Activated CD4-positive, alpha-beta T cell treated with anti-CD3 and anti-CD28 coated beads, Interleukin-2, Interleukin-6, amounts not matched to agents 100 ng/mL and 50 ng/mL, durations not matched to agents 16 hours and 8 hours (primary cell): ENCODE results near the gene TWNK.

Experiments
- DNase-seq: peaks from one replicate; pipeline ENCODE4 v3.0.0-alpha.2; 2020

Gene TWNK

DNA sequence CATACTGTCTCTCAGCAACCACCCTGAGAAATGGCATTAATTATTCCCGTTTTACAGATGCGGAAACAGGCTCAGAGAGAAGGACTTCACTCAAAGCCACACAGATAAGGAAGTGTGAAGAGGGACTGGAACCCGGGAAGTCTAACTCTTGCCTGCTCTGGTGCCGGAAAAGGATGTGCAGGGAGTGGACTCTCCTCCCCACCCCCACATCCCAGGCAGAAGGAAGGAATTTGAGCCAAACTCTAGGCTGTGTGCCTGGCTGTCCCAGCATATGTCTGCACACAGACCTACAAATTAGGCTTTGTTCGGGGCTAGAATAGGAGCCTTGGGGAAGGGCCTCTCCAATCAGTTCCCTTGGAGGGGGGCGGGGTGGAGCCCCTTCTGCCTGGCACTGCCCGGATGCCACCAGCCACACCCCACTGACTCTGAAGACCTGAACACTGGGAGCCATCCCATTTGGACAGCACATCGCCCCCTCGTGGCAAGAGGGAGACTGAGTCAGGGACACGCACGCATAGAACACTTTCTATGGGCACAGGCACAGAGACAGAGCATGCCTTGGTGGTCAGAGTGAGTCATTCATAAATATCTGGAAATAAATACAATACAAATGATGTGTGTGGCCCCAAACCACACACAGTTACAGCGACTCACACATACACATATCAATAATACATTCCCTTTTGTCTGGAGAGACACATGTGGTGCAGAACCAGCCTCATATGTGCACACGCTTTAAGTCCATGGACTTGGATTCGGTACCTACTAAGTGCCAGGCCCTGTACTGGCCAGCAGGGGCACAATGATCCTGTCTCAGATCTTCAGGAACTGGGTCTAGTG lies 25.4 kb downstream of the TWNK start:
- peak; percentile 90 for DNase-seq

DNA sequence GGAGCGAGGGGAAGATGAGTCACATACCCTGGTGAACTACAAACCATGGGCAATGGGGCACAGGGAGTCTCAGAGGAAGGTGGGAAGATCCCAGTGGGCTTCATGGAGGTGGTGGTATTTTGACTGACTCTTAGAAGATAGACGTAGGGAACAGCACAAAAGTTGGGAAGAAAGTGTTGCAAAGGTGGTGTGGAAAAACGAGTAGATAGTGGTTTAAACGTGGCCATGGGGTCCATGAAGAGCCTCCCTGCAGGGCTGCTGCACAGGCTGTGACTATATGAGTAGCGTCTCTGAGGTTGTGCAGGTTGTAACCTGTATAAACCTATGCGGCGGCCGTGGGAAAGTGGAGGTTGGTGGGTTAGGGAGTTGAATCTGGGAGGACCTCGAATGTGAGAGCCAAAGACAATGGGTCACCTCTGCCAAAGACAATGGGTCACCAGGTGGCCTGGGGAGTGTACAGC lies 26.1 kb downstream of the TWNK start:
- no peak for DNase-seq

DNA sequence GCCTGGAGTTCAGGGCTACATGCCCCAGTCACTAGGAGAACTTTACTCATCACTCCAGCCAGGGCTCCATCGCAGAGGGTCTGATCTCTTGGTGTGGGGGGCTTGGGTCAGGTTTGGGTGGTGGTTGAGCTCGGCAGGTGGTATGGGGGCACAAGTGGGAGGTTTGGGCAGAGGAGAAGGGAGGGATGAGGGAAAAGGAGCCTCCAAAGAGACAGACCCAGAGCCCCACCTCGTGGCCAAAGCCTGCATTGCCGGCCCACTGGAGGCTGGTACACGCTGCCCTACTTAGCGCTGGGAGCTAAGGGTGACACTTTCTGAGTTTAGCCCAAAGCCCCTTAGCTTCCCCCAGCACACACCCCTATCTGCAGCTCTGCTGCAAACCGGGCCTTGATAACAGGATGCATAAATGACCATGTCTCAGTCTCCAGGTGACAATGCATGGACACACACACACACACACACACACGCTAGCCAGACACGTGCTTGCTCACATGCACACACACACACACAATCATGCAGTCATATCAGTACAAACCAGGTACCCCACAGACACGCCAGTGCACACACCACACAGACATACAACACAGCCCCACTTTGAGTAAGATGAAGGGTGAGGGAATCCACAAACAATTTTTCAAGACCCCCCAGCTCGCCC lies 27.0 kb downstream of the TWNK start:
- peak; percentile 83 for DNase-seq

DNA sequence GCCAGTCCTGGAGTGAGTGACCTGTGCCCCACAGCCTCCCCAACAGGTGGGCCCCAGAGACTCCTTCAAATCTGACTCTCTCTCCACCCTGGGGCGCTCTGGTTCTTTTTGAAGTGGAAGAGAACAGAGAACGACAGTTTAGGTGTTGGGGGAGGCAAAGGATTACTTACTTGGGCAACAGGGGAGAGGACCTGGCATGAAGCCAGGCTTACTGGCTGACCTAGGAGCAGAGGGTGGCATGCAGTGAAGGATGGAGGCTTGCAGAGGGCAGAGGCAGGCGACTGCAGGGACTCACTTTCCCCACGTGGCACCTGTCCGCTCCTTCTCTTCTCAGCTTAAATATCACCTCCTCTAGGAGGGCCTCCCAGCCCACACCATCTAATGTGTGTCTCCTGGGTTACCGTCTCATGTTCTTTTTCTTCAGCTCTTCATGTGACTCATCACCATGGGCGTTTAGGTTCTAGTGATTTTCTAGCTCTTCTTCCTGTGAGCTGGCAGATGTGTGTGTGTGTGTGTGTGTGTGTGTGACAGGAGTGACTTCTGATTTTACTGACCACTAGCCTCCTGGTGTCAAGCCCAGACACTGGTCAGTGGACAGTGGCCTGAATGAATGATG lies 27.7 kb downstream of the TWNK start:
- DNase-seq: peak; percentile 41

DNA sequence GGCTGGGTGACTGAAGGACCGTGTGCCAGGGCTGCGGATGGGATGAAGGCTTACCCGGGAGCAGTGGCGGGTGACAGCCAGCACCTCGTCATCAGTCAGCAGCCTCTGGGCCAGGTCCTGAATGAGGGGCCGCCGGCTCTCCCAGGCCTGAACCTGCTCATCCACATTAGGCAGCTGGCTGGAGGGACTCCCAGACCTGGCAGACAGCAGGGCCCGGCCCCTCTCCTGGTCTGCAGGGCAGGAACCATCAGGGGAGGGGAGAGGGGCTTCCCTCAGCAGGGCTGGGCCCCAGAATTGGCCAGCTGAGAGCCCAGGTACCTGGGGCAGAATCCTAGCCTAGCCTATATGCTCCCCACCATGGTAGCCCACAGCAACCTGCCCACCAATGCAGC lies 28.2 kb downstream of the TWNK start:
- DNase-seq: no peak

DNA sequence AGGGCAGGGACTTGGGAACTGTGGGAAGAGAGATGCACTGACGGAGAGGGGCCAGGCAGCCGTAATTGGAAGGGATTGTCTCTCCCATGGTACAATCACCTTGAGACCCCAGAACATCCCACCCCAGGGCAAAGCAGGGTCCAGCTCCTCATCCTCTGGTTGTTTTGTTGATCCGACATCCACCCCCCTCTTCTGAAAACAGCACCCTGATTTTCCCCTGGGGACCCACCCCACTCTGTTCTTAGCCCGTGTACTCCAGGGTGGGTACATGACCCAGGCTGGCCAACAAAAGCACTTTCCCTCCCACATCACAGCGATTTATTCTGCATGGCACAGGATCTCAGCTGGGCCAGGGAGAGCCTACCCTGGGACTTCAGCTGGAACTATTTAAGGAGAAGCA lies 29.5 kb downstream of the TWNK start:
- DNase-seq: no peak

DNA sequence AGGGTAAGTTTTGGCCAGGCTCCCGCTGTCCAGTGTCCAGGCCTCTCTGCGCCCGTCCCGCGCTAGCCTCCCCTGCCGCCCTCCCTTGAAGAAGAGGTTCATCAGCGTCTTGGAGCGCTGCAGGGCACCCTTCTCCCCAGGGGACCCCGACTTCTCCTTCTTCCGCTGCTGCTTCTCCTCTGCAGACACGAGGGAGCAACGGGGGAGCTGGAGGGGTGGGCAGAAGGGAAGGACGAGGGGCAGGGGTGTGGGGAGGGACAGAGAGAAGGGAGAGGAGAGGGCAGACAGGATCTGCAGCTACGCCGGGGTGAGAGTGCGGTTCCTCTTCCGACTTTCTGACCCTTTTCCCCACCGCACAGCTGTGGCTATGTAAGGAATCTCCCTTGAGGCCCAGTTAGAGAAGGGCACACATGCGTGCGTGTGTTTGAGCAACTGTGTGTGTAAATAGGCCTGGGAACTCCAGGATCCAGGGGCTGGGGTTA lies 30.8 kb downstream of the TWNK start:
- DNase-seq: no peak

DNA sequence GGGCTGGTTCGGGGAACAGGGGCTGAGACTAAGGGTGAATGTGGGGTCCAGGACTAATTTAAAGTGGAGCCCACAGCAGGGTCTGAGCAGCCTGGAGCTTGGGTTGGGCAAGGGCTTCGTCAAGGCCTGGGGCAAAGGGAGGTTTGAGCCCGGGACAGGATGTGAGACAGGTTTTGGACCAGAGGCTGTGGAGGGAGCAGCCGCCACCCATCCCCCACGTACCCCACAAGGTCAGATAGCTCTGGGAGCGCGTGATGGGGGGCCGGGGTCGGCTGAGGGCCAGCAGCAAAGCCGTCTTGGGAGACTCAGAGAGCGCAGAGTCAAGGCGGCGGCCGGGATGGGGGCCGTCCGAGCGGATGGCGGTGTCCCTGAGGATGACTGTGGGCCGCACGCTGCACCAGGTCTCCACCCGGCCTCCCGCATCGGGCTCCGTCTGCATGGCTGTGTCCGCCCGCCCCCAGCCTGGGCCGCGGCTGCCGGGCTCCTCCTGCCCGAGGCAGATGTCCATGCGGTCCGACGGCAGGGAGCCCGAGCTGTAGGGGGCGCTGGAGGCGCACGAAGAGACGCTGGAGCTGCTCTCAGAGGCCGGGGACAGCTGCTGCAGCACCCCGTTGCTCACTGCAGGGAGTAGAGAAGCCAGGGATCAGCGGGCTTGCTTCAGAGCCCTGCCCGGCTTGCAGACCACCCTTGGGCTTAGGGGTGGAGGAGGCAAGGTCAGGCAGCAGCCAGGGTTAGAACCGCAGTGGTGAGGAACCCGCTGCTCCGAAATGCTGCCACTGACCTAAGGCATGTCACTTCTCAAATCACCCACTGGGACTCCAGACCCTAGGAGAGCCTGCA lies 31.5 kb downstream of the TWNK start:
- DNase-seq: peak; percentile 85

DNA sequence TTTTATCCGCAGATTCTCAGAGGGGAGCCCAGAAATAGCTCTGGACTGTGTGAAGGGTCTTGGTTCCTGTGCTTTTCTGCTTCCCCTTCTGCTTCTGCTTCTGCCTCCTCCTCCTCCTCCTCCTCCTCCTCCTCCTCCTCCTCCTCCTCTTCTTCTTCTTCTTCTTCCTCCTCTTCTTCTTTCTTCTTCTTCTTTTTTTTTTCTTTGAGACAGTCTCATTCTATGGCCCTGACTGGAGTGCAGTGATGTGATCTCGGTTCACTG lies 32.0 kb downstream of the TWNK start:
- no peak for DNase-seq

DNA sequence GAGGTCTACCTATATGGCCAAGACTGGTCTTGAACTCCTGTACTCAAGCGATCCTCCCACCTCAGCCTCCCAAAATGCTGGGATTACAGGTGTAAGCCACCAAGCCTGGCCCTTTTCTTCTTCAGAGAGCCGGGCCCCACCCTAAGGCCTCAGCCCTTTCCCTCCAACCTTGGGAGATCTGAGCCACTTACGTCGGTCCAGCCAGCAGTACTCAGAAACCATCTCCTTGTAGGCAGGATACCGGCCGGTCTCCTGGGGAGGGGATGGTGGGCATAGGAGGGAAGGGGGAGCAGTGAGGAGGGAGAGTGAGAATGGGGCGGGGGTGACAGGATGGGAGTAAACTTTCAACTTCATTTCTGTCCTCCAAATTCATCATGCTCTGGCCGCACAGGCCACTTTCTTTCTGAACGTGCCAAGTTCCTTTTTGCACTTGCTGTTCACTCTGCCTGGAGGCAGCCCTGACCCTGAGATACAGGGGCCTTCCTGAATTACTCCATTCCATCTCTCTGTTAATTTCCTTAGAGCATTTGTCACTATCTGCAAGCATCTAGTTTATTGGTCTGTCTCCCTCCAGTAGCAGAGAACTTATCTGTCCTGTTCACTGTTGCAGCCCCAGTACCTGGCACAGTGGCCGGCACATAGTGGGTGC lies 33.2 kb downstream of the TWNK start:
- no peak for DNase-seq

DNA sequence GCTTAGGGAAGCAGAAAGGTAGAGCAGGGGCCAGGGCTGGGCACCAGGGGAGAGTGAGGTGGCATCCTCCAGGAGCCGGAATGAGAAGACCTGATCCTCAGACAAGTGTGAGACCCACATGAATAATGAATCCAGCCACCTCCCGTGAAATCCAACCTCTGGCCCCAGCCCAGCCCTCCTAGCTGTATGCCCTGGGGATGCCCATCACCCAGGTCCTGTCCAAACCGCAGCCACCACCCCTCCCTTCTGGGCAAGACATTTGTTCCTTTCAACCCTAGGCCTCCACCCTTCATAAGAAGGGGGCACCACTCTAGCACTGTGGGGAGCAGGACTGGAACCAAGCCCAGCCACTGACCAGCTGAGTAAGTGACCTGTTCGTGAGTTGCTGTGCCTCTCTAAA lies 33.9 kb downstream of the TWNK start:
- DNase-seq: no peak

DNA sequence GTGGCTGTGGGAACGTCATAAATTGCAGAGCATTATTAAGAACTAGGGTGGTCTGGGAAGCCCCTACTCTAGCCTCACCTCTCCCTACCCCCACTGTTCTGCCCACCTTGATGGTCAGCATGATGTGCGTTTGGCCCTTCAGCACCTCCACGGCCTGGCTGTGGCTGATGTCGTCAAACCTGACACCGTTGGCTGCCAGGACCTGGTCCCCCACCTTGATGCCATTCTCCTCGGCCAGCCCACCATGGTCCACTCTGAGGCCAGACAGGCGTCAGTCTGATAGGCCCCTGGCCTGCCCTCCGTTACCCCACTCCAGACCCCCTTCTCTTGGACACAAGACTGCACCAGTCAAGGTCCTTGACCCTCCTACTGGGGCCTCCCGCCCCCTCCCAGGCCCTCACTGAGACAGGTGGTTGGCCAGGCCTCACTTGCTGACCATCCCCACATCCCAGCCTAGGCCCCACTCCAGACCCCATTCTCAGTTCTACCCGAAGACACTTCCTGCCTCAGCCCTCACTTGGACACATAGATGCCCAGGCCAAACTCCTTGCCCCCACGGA lies 34.4 kb downstream of the TWNK start:
- DNase-seq: no peak

DNA sequence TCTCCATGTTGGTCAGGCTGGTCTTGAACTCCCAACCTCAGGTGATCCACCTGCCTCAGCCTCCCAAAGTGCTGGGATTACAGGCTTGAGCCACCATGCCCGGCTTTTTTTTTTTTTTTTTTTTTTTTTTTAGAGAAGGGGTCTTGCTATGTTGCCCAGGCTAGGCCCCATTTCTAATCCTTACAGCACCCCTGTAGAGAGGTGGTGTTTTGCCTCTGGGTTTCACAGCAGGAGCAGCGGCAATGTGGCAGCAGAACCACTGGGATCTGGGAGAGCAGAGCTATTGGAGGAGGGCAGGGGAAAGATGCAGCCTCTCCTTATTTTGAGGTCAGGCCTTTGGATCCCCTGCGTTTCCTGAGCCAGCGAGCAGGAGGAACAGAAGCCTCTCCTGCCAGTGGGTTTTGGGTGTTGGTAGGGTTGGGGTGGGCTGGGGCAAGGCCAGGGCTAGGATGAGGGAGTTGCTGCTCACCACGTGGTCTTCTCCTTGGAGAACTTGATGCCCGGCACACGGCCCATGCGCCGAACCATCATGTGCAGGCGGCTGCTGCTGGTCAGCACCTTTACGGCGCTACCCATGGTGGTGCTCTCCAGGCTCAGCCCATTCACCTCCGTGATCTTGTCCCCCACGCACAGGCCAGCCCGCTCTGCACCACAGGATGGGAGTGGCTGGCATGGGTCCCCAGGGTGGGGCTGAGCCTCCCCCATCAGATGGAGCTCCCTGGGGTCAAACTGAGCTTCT lies 35.8 kb downstream of the TWNK start:
- no peak for DNase-seq

DNA sequence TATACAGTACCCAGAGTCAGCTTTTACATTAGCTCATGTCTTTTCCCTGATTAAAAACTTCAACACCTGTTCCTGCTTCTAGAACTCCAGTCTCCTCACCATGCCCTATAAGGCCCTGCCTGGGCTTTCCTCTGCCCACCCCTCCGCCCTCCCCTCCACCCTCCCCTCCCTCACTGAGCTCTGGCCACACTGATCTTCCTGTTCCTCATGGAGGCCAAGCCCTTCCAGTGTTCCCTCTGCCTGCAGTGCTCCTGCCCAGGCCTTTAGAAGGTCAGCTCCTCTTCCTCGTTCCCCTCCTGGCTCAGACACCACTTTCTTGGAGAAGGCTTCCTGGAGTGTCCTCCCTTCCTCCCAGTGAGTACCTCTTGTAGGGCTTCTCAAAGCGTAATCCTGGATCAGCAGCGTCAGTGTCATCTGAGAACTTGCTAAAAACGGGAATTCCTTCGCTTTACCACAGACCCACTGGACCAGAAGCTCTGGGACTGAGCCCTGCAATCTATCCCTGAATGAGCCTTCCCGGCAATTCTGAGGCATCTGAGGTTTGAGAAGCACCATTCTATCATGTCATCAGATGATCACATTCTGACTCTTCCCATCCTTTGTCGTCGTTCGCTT lies 39.9 kb downstream of the TWNK start:
- no peak for DNase-seq

DNA sequence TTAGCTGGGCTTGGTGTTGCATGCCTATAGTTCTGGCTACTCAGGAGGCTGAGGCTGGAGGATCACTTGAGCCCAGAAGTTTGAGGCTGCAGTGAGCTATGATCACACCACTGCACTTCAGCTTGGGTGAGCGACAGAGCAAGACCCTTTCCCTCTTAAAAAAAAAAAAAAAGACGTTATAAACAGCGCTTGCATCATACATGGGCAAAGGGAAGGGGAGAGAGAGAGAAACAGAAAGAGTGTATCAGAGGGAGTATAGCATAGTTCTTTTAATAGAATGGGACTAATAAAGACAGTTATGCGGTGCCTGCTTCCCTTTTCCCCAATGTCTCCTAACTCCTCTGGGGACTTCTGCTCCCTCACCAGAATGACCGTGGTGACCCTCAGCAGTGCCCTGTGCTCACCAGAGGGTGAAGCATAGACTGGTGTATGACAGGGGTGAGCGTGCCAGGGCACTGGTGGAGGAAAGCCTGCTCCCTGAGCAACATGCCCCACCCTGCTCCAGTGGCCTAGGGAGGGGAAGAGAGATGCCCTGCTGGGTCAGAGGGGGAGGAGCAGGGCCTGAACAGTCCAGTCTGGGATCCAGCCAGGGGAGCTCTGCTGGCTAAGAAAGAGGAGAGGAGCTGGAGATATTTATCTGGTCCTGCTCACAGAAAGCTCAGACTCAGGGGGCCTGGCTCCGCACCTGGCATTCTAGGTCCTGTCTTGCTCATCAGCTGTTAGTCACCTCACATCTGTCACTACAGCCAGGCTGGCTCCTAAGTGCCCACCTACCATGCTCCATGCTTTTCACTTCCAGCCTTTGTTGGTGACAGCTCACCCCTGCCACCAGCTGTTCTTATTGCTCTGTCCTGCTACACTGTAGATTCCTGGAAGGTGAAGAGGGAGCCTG lies 41.3 kb downstream of the TWNK start:
- DNase-seq: no peak

DNA sequence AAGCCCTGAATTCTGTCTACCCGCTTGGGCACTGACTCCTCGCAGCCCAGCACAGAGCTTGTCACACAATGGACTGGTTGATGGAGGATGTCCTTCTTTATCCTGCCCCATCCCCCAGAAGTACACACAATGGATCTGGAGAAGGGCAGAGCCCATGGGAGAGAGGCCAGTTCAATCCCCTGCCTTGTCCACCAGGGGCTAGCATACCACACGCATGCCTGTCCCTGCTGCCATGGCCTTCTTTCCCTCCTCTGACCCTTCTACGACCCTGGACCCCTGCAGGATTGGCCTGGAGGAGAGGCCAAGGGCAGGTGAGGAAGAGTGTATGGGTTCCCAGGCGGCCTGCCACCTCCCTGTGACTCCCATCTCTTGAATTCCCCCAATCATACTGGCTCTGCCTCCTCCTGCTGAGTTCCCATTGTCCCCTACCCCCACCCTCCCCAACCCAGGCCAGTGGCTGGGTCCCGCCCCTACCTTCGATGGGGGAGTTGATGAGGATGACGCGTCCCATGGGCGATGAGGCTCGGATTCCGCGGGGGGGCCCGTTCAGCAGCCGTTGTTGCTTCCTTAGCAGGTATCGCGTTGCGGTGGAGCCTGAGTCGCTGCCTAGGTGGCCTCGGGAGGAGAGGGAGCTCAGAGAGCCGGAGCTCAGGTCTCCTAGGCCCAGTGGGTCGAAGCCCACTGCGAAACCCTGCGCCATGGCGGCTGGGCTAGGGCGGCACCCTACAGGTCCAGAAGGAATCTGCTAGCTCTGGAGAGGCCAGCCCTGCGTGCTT lies 42.4 kb downstream of the TWNK start:
- no peak for DNase-seq

DNA sequence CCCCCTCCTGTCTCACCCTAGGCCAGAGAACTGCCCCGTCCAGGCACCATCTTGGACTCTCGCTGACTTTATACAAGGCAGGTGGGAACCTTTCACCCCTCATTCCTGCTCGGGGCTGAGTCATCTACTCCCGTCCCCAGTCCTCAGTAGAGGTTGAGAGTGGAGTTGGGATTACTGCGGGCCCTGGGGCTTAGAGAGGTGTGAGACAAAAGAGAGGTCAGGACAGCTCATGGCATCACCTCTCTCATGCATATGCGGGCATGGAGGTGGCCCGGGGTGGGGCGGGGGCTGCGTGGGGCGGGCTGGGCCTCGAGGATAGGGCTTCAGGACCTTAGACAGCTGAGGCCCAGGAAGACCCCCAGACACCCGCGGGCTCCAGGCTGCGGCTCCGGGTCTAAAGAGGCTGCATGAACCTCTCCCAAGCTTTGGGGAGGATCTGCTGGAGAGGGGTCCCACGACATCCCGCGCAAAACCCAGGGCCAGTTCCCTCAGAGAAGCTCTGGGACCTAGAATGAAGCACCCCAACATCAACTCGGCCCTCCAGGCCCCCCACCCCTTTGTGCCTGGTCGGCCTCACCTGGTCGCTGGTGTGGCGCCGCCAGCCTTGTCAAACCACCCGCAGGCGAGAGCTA lies 43.3 kb downstream of the TWNK start:
- DNase-seq: no peak

DNA sequence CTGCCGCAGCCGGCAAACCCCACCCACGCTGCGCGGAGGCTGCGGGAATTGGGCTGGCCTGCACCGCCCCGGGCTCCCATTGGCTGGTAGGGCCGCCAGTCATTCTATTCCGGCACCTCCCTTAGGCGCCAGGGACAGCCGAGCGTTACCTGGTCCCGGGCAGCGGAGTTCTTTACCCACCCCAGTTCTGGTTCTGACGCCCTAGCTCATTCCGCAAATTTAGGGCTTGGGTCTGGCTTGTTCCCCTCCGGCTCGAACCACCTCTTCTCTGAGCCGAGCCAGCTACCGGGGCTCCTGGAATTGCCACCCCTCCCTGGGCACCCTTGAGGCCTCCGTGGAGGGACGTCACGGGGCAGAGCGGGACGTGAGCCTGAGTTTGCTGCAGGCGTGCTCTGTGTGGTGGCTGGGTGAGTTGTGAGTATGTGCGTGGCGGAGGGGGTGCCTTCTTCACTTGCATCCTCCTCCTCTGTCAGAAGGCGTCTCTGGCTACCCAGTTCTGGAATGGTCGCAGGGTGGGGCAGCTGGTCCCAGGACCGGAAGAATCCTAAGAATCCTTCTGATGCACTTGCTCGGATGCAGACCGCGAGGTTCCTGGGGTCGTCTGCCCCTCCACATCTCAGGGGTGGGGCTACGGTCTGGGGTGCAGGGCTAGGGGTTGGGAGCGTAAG lies 43.9 kb downstream of the TWNK start, which contains the start of the genes PDZD7 and SFXN3:
PDZD7 (minus strand) TSS at position 2 of the 668 bp plus-strand sequence. CDS start 910 bp downstream, outside the sequence.
SFXN3 (plus strand) TSS at position 107 of the 668 bp plus-strand sequence. CDS start 3,461 bp downstream, outside the sequence.
- DNase-seq: peak; percentile 98
